GM19455 (cell line): ENCODE results near the gene BANK1.

Experiments
- ATAC-seq: cut with Tn5 transposase; IDR thresholded peaks from one replicate; pipeline ENCODE4 v1.9.1; 2021; ENCODE audit not compliant: unreplicated experiment

BANK1 gene

DNA sequence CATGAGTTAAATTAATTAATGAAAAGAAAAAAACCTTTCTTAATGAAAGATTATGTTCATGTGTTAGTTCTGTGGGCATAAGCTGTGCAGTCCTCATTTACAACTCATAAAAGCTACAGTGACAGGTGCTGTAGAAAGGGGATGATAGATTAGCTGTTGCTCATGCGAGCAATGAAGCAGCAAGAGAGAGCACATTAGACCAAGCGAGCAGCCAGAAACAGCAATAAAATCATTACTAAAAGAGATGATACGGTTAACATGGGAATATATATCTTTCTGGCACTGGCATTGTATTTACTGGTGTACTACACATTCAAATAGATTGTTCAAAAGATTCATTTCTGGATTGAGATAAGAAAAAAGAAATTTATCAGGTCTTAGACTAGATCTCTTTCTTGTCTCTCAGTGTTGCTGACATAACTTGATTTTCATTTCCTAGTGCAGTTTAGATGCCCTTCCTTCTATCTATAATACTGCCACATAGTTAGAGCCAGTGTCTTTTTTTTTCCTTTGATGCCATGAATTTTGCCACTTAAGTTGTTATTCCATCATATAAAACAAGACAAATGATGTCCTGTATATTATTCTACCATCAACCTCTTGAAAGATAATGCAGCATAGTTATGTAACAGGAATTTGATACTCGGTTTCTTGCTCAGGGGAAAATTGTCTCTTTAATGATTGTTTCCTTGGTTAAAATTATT, 164.6 kb downstream of the BANK1 start:
- no peak for ATAC-seq

DNA sequence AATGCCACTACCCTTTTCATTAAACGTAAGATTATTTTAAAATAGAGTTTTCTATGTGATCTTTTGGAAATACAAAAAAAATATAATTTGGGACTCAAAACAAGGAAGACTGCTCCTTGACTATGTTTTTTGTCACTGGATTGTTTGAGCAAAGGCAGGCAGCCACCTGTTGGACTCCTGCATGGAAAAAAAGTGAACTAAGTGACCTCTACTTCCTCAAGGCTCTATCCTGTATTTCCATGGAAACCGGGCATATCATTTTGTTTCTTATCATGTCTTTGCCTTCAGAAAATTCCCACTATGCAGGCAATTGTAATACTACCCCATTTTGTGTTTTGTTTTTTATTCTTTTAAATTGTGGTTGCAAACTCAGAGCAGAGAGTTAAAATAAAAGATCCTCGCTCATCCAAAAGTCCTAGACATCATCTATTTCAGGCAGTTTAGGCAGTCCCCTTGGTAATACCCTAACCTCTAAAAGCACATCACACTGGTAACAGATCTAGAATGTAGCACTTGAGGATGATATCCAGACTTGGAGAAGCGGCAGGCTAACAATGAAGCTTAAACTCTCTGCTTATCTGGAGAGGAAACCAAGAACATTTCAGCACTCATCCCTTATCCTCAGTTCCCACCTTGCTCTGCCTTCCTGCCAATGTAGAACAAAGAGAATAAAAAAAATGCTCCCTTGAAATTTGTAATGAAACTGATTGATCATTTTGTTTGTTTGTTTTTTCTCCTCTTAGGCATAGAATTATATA, 165.7 kb downstream of the BANK1 start:
- ATAC-seq = no peak

DNA sequence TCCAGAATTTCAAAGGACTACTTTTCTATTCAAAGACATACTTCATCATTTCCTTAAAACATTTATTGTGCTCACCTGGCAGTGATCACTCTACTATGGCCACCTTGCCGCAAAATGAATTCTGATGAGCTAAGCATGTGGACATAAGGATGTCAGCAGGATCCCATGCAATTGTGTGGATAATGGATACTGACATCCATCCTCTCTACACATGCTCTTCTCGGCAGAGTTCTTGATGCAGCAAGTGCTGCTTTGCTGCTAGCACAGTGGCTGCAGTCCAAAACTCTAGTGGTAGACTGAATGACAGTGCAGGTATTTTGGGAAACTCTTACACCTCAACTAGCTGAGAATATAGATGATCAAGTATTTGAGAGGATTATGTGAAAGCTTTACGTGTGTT, 168.0 kb downstream of the BANK1 start:
- no peak for ATAC-seq

DNA sequence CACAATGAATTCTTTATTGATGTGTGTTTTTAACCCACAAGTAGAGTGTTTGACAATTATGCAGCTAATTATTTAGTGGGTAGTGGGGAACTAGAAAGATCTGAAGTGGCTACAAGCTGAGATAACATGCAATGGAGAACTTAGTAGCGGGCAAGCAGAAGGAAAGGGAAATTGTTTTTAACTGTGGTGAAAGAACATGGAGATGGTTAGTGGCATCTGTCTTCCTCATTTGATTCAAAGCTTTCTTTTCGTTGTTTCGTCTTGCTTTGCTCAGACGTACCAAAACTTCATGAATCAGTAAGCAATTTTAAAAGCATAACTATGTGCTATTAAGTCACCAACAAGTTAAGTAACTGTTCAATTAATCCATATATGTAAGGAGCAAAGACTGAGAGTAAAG, 169.9 kb downstream of the BANK1 start:
- no peak for ATAC-seq

DNA sequence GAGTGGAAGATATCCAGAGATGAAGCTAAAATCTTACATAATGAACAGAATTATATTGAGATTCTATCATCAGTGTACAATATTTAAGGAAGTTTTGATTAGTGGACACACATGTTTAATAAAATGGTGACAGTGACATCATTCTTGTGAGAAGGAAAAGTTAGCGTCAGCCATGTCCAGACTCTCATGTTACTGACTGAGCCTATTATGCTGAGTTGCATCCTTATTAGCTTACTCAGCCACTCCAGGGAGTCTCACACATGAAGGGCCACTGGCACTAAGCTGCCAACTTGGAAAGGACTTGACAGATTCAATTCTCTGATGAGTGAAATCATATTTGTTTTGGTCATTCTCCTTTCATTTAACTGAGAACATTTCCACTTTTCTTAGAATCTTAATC, 170.6 kb downstream of the BANK1 start:
- ATAC-seq = no peak

DNA sequence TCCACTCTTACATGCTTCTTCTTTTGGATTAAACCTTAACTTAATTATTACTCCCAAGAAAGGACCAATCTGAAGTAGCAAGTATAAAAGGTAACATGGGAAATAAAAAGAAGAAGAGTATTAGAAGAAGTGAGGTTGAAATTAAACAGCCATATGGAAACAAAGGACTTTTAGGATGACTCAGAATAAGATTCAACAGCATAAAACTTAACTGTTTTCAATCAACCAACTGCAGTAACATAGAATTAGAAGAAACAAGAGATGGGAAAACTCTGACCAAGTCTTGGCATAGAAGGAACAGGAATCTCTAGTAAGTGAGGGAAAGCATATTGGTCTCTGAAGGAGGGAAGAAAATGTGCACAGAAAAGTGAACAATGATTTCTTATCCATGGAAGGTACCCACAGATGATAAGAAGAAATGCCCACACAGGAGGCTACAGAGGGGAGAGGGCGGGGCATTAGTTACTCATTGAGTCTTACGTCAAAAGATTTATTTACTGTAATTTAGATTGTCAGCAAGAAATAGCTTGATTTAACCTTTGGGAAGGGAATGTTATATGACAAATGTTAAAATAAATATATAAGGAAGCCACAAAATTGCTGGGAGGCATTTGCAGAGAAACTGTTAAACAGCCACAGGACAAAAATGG, 177.3 kb downstream of the BANK1 start:
- no peak for ATAC-seq

DNA sequence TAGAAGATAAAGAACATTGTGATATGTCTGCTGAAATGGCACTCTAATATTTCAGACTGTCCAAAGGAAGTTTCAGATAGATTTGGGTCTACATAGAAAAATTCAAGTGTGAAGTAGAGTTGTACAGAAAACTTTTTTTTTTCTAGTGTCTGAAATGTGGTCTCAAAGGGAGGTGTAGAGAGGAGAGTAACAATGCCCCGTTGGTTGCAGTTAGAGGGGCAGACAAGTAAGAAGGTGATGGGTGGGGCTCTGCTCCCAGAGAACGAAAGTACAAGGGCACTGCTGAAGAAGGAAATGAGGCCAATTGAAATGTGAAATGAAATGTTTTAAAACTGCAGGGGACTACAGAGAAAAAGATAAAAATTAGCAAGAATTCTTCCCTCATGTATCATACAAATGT, 177.8 kb downstream of the BANK1 start:
- ATAC-seq = no peak

DNA sequence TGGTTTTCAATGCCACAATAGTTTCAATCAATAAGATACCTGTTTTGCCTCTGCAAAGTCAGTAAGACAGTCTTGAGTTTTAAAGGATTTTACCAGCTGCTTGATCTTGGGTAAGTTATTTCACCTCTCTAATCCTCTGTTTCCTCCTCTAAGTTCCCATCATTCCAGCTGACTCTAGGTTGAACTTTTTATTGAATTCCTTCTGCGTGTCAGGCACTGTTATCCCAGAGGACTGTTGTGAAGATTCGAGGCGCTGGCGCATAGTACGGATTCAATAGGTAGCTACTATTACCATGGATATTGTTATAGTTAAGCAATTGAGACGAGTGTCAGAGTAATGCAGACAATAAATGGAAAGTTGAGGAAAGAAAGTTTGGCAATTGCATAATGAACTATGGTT, 179.4 kb downstream of the BANK1 start:
- ATAC-seq = no peak

DNA sequence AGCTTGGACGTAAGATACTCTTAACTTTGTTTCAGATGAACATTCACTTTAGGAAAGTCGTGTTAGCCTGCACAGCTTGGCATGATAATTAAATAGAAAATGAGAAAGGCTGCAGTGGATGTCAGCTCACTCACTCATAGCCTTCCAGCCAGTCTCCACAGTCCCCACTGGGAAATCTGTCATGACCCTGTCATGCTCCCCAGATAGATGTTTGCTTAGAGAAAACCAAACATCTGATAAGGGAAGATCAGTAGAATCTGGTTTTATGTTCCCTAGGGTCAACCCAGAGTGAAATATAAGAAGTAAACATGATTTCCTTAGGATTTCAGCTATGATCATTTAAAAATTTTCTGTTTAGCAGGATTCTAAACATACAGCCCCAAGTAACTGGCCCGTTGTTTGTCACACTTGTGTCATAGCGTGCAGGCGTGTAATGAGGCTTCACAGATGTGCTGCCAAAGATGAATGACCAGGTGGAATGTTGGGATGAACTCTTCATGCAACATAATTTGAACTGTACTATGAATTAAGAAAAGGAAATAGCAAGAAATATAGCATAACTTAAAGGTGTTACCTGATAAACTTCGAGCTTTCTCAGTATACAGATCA, 180.1 kb downstream of the BANK1 start:
- no peak for ATAC-seq

DNA sequence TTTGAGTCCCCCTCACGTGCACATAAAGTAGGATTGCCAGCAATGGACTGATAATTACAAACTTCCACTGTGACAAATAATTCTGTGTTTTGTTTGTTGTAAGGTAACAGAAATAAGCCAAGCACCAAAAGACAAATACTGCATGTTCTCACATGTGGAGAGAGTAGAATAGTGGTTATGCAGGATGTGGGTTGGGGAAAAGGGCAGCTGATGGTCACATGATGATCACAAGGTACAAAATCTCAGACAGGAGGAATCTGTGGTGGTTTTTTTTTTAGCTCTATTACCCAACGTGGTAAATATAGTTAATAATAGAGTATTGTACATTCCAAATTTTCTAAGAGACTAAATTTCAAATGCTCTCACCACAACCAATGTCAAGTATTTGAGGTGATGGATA, 182.3 kb downstream of the BANK1 start:
- ATAC-seq = no peak

DNA sequence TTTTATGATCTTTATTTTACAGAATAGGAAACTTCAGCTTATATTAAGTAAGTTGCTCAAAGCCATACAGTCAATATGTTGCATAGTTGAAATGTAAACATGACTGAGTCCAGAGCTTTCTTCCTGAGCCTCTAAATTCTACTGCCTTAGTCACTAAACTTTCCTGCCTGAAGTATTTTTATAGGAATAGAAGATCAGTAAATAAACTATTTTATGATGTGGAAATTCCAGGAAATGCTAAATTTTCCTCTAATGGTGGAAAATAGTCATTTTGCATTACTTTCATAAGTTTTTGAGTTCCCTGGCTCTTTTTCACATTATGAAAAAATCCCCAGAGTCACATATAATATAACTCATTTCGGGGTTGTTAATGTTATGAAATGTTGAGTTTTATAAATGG, 182.8 kb downstream of the BANK1 start:
- ATAC-seq = no peak

DNA sequence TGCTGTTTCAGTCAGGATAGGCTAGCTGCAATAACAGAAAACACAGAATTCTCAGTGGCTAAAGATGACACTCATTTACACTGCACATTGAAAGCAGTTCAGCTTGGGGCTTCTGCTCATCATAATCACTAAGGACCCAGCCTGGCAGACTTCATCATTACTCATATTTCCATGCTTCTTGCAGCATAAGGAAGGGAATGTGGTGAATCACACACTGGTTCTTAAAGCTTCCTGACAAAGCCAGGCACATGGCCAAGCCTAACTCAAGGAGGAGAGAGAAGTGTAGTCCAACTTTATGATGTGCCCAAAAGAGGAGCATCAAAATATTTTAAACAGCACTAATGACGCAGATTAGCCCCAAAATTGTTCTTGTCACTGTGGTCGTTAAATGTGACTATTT, 186.5 kb downstream of the BANK1 start:
- no peak for ATAC-seq

DNA sequence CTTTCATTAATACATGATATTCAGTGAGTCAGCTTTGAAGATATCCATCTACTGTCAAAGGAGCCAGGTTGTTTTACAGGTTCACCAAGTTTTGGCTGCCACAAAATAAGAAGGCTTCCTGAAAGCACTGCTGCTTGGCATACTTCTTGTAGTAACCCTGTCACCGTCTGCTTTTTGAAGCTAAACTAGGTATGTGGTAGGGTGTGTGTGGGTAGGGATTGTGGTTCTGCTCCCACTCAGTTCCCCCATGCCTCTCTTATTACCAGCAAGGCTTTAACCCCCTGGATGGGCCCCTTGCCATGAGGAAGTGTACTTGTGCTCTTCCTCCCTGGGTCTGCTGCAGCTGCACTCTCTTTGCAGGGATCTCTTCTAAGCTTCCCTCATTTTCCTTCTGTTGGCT, 191.2 kb downstream of the BANK1 start:
- no peak for ATAC-seq

DNA sequence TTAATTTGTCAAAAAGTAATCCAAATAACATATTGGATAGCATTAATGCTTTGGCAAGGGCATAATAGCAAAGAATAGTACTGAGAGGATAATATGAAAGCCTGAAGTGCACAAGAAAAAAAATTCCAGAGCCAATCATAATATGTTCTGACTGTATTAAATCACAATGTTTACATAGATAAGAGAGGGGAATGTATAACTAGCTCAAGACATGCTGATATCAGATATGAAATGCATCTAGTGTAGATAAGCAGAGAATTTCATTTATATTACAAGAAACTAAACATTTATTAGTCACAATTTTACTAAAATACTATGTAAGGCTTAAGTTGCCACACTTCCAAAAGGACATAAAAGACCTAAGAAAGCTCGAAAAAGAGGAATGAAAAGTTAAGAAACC, 193.3 kb downstream of the BANK1 start:
- ATAC-seq = no peak

DNA sequence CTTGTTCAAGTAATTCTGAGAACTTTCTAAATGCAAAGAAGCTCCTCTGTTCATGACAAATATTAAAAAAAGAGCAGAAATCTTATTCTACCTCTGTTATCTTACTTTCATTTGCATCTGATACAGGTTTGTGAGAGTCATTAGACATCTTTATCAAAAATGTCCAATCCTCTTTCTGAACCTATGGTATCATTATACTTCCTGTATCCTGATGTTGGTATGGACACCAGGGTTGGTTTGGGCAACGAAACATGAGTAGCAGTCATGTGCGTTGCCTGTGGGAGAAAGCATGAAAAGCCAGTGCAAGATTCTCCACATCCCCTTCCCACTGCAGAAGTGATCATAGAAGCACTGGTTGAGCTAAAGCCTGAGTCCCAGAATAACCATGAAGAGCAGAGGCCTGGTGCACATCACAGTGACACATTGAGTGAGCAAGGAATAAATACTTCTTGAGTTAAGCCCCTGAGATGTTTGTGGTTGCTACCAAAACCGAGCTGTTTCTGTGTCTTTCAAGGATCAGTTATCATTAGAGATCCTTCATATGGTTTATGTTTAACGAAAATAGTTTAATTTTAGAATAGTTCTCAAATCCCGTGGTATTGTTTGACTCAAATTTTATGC, 197.2 kb downstream of the BANK1 start:
- ATAC-seq = peak; percentile 73

DNA sequence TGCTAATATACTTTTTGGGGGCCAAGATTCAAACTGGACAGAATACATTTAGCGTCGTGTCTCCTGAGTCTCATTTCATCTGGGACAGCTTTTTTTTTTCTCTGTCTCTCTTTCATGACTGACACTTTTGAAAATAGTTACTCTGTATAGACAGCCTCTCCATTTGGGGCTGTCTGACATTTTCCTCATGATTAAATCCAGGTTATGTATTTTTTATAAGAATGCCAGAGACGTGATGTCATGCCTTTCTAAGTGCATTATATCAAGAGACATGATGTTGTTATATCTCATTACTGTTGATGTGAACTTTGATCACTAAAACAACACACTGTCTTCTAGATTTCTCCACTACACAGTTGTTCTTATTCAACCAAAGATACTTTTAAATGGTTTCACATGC, 199.0 kb downstream of the BANK1 start:
- ATAC-seq = no peak

DNA sequence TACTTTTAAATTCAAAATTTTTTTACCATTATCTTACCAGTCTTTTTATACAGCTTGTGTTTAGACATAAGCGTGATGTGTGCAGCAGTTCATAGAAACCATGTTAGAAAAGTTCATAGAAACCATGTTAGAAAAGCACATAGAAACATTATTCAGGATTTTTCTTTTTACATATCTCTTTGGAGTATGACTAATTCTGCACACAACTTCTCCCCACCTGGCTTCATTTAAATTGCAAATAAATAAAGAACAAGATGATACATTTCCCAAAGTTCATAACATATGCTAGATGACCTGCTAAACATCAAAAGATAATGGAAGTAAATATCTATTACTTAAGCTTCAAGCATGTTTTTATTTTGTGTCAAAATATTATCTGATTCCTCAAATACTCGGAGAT, 201.9 kb downstream of the BANK1 start:
- ATAC-seq = no peak

DNA sequence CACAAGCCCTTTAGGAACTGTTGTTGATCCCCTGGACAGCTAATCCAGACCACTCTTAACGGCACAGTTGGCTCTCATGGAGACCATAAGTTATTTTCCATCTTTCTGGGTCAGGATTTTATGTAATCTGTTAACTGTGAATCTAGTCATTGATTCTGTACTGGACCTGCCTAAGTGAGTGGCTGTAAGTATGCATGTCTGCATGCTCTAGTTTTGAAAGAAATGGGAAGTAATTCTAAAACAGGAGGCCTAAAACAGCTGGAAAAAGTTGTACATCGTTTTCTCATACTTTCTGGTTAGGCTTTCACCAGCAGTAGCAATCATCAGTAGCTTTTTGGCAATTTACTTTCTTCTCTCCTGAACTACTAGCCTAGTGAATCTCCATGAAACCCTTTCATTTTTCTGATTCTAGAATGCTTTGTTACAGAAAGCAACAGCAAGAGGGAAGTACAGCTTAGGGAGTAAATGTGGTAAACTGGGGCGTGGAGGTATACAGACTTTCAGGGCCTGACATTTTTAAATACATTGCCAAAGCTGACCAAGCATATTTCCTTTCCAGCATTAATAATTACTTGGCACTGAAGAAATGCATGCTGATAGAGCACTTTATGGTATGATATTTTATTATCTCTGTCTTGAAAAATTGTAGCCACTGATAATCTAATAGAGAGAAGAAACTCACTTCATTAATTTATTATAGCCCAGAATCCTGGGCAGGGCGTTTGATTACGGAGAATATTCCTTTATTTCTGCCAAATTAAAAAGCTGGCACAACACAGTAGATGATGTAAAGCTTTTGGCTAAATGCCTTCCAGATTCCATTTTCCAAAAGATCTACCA, 202.7 kb downstream of the BANK1 start:
- ATAC-seq = no peak

DNA sequence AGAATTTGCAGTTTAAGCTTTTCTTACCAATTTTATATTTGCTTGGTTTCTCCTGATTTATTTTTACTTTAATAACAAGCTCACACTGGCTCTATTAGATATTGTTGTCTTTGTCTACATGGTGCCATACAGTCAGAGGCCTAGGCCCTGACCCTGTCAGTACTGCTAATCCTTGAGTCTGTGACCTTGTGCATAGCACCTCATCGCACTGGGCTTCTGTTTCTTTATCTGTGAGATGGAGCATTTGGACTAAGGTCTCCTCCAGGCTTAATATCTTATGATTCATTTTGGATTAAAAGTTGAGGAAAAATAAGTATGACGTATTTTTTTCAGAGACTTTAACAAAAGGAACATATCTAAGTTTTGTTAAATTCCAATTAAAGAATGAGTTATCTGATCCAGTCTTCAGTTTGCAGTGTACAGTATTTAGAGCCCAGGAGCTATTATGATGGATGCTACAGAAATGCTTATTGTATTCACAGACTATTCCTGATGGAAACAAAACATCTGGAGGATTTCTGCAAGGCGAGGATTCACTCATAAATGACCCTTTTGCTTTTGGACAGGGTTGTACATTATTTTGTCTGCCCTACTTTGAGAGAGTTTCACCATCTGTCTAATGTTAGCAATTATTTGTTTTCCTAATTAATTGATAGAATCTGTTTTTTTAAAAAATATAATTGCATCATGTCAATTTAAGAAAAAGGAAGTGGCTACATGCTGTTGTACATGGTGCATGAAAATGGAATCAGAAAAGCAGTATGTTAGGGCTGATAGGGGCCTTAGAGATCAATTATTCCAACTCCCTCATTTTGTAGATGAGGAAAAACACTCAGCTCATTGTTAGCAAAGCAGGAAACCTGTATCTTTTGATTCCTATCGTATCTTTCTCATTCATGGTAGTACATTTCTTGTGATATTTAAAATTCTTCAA, 203.6 kb downstream of the BANK1 start:
- ATAC-seq = no peak
